ENCODE results near the gene SLIRP. TPM values are rescaled to one million over a fixed set of nuclear protein-coding genes. Genes with fewer than 3 reads are reported as not detected.
A peak's percentile ranks its signal among the peaks of the same experiment; 100 is the strongest.
"Not testable (repeated sequence)": the region's sequence is repeated elsewhere in the genome, so short reads cannot be mapped to it uniquely, and the experiment has no call there.

SLIRP gene
- total and polyA plus RNA-seq, 4 donors = 57.3 to 453 (median 161) TPM

DNA sequence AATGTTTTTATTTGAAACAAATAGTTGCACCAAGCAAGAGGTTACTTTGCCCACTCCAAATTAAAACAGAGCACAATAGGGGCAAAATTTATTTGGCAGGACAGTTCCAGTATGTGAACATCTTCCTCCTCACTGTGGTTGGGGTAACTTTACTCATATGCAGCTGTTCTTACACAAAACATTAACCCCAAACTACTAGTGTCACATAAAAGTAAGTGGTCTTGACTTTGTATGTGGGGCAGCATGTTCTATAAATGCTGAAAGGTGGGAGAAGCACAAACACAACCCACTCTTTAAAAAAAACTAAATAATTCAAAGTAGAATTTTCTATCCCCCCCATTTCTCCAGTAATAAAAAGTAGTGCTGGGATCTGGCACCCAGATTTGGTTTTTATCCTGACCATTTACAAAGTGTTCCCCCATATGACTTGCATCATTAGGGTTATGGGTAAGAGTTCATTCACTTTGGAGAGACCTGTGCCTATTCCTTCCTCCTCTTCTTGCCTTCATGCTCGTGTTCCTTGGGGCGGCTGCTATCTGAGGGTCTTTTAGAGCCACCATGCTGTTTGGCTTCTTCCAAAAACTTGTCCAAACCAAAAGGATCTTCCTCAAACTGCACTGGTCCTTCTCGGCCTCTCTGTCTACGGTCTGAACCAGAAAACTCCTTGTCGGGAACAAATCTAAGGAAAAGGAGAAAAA, 9.9 kb downstream of the SLIRP start:
- H3K27me3 ChIP-seq (ENCODE audit: control insufficient read depth in 1 of 2, insufficient read depth in 2 of 2, low read length in 1 of 2) = no peaks in the 10 kb centered on the region
- ATAC-seq (ENCODE audit: low FRiP score) (no peak), DNase-seq (no peak)
- intact Hi-C loops (cut with DNase I) = no loop called here
- WGBS, 2 donors = 62 to 65% methylated on average over 5 of the region's 5 CpGs
- no peaks in the 10 kb centered on the region for H3K9me3 ChIP-seq (ENCODE audit: control insufficient read depth, low read length)
- H3K4me3 ChIP-seq (ENCODE audit: low read length in 2 of 2) = no peak overlapping the region
- peaks cover 0 to 7% of the 10 kb centered on the region in 2 donors for H3K36me3 ChIP-seq (ENCODE audit: control insufficient read depth in 1 of 2, insufficient read depth in 2 of 2, low read length in 1 of 2)
- H3K27ac ChIP-seq (ENCODE audit: low read depth in 1 of 2, low read length in 2 of 2) = no peak overlapping the region
- H3K4me1 ChIP-seq (ENCODE audit: control insufficient read depth in 1 of 2, insufficient read depth in 2 of 2, low read length in 2 of 2) = no peaks in the 10 kb centered on the region

DNA sequence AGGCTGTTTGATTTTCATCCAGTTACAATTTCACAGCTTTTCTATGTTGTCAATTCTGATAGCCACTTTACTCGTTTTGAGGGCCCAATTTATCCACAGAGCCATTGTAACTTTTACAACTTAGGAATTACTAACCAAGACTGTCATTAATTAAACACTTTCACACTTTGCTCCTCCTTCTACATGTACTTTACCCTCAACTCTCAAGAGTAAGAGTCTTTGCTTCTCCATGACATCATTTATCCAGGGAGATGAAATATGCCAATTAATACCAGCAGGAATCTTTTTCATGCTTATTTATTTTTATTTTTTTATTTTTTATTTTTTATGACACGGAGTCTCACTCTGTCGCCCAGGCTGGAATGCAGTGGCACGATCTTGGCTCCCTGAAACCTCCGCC, 13.5 kb downstream of the SLIRP start:
- WGBS, 2 donors = 90% methylated on average over 5 of the region's 5 CpGs
- no peaks in the 10 kb centered on the region for H3K9me3 ChIP-seq (ENCODE audit: control insufficient read depth, low read length)
- H3K27ac ChIP-seq (ENCODE audit: low read depth in 1 of 2, low read length in 2 of 2) = no peak overlapping the region
- intact Hi-C loops (cut with DNase I) = no loop called here
- no peak for DNase-seq
- H3K27me3 ChIP-seq (ENCODE audit: control insufficient read depth in 1 of 2, insufficient read depth in 2 of 2, low read length in 1 of 2) = no peaks in the 10 kb centered on the region
- no peak overlapping the region for H3K4me3 ChIP-seq (ENCODE audit: low read length in 2 of 2)
- ATAC-seq (ENCODE audit: low FRiP score) = no peak
- no peaks in the 10 kb centered on the region for H3K4me1 ChIP-seq (ENCODE audit: control insufficient read depth in 1 of 2, insufficient read depth in 2 of 2, low read length in 2 of 2)
- peaks cover 7% of the 10 kb centered on the region in 2 donors for H3K36me3 ChIP-seq (ENCODE audit: control insufficient read depth in 1 of 2, insufficient read depth in 2 of 2, low read length in 1 of 2)

DNA sequence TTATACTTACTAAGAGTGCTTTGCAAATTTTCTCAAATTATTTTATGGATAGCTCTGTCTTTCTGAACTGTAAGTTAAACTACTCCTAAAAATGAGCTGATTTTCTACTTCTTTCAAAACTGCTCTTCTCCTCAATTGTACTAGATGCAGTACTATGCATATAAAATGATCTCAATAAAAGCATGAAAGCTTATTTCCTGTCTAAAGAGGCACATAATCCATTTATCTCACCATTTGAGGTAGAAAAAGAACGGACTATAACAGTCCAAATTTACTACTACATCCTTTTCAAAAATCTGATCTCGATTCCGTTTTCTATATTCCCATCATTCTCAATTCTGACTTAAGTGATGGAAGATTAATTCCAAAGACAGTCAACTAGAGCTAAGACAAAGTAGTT, 14.4 kb downstream of the SLIRP start:
- H3K4me1 ChIP-seq (ENCODE audit: control insufficient read depth in 1 of 2, insufficient read depth in 2 of 2, low read length in 2 of 2) = no peaks in the 10 kb centered on the region
- intact Hi-C loops (cut with DNase I) = no loop called here
- H3K27me3 ChIP-seq (ENCODE audit: control insufficient read depth in 1 of 2, insufficient read depth in 2 of 2, low read length in 1 of 2) = no peaks in the 10 kb centered on the region
- ATAC-seq (ENCODE audit: low FRiP score) = no peak
- H3K36me3 ChIP-seq (ENCODE audit: control insufficient read depth in 1 of 2, insufficient read depth in 2 of 2, low read length in 1 of 2) = peaks cover 7% of the 10 kb centered on the region in 2 donors
- no peak overlapping the region for H3K27ac ChIP-seq (ENCODE audit: low read depth in 1 of 2, low read length in 2 of 2)
- no peak for DNase-seq
- WGBS, 2 donors = 93 to 95% methylated on average over 3 of the region's 3 CpGs
- H3K9me3 ChIP-seq (ENCODE audit: control insufficient read depth, low read length) = no peaks in the 10 kb centered on the region
- H3K4me3 ChIP-seq (ENCODE audit: low read length in 2 of 2) = no peak overlapping the region

DNA sequence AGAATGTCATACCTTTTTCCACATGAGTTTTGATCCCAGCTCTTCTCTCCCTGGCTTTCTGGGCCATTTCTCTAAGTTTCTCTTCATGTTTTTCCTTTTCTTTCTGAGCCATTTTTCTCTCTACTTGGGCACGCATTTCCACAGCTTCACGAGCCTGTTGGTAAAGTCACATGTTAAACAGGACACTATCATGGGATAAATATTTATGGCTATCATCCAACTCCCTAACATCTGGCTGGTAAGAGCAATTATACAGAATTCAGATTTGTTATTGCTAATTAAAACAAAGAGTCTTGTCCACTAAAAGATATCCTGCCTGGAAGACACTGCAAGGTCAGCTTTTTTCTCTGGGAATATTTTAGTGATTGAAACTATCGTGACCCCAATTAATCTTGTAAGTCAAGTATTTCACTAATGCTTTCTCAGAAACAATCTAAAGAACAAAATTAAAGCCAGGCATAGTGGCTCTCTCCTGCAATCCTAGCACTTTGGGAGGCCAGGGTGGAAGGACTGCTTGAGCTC, 23.1 kb downstream of the SLIRP start:
- DNase-seq = no peak
- H3K9me3 ChIP-seq (ENCODE audit: control insufficient read depth, low read length) = no peaks in the 10 kb centered on the region
- WGBS, 2 donors = 70 to 76% methylated on average over 3 of the region's 3 CpGs

DNA sequence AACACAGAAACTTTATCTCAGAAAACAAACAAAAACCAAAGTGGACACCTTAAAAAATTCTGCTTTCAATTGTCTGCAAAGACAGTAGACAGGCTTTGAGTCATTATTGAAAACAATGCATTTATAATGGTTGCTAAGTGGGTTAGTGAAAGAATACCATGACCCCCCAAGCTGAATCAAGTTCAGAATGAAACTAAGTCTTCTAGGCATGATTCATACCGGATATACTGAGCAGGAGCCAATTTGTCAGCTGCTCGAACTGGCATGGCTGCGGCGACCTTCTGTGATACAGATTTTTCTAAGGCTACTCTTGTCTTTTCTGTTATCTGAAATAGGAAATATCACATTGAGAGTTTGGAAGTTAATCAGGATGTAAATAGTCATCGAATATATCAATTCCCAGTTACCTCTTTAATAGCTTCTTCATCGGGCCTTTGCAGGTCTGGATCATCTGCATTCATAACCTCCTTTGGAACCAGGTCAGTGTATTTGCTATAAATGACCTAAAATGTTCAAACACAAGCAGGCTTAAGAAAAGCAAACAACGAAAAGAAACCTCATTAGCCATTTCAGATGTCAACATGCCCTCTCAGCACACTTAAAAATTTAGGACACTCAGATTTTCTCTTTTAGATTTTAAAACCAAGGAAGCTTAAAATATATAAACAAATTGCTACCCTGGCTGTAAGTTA, 30.8 kb downstream of the SLIRP start:
- ATAC-seq (ENCODE audit: low FRiP score) (no peak), DNase-seq (no peak)
- H3K27ac ChIP-seq (ENCODE audit: low read depth in 1 of 2, low read length in 2 of 2) = no peak overlapping the region
- no peak overlapping the region for H3K4me3 ChIP-seq (ENCODE audit: low read length in 2 of 2)
- H3K36me3 ChIP-seq (ENCODE audit: control insufficient read depth in 1 of 2, insufficient read depth in 2 of 2, low read length in 1 of 2) = peaks cover 3 to 8% of the 10 kb centered on the region in 2 donors
- WGBS, 2 donors = 57 to 59% methylated on average over 7 of the region's 7 CpGs
- H3K9me3 ChIP-seq (ENCODE audit: control insufficient read depth, low read length) = no peaks in the 10 kb centered on the region
- no peaks in the 10 kb centered on the region for H3K27me3 ChIP-seq (ENCODE audit: control insufficient read depth in 1 of 2, insufficient read depth in 2 of 2, low read length in 1 of 2)
- no peaks in the 10 kb centered on the region for H3K4me1 ChIP-seq (ENCODE audit: control insufficient read depth in 1 of 2, insufficient read depth in 2 of 2, low read length in 2 of 2)
- intact Hi-C loops (cut with DNase I) = no loop called here

More for the DNA sequence above, 23.1 kb downstream of the SLIRP start:
- peaks cover 0 to 16% of the 10 kb centered on the region in 2 donors for H3K36me3 ChIP-seq (ENCODE audit: control insufficient read depth in 1 of 2, insufficient read depth in 2 of 2, low read length in 1 of 2)
- intact Hi-C loops (cut with DNase I) = no loop called here
- no peaks in the 10 kb centered on the region for H3K4me1 ChIP-seq (ENCODE audit: control insufficient read depth in 1 of 2, insufficient read depth in 2 of 2, low read length in 2 of 2)
- H3K27ac ChIP-seq (ENCODE audit: low read depth in 1 of 2, low read length in 2 of 2) = no peak overlapping the region
- ATAC-seq (ENCODE audit: low FRiP score) = no peak
- H3K27me3 ChIP-seq (ENCODE audit: control insufficient read depth in 1 of 2, insufficient read depth in 2 of 2, low read length in 1 of 2) = no peaks in the 10 kb centered on the region
- H3K4me3 ChIP-seq (ENCODE audit: low read length in 2 of 2) = no peak overlapping the region

DNA sequence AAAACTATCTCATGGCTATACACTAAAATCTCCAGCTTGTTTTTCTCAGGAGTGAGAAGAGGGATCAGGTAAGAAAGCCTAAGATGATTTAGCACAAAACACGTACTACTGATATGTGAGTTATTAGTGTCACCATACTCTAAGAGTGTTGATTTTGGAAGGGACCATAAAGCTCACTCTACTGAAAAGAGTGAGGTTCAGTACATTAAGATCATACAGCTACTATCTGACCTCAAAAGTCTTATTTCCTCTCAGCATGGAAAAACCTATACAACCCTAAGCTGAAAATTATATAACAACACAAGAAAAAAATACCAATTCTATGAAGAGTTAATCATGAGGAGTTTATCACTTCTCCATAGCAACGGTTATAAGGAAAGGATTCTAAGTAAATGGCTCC, 33.5 kb downstream of the SLIRP start:
- ATAC-seq (ENCODE audit: low FRiP score) (no peak), DNase-seq (no peak)
- H3K4me1 ChIP-seq (ENCODE audit: control insufficient read depth in 1 of 2, insufficient read depth in 2 of 2, low read length in 2 of 2) = no peaks in the 10 kb centered on the region
- intact Hi-C loops (cut with DNase I) = loop anchor here in 1 of 2 donors (10.0 kb wide), 1 partner anchor 587 kb away; no protein-coding TSS in a partner anchor
- H3K9me3 ChIP-seq (ENCODE audit: control insufficient read depth, low read length) = no peaks in the 10 kb centered on the region
- H3K27me3 ChIP-seq (ENCODE audit: control insufficient read depth in 1 of 2, insufficient read depth in 2 of 2, low read length in 1 of 2) = no peaks in the 10 kb centered on the region
- 58 to 70% methylated on average over 2 of the region's 2 CpGs for WGBS, 2 donors
- H3K36me3 ChIP-seq (ENCODE audit: control insufficient read depth in 1 of 2, insufficient read depth in 2 of 2, low read length in 1 of 2) = peaks cover 3 to 4% of the 10 kb centered on the region in 2 donors
- H3K27ac ChIP-seq (ENCODE audit: low read depth in 1 of 2, low read length in 2 of 2) = no peak overlapping the region
- H3K4me3 ChIP-seq (ENCODE audit: low read length in 2 of 2) = no peak overlapping the region

DNA sequence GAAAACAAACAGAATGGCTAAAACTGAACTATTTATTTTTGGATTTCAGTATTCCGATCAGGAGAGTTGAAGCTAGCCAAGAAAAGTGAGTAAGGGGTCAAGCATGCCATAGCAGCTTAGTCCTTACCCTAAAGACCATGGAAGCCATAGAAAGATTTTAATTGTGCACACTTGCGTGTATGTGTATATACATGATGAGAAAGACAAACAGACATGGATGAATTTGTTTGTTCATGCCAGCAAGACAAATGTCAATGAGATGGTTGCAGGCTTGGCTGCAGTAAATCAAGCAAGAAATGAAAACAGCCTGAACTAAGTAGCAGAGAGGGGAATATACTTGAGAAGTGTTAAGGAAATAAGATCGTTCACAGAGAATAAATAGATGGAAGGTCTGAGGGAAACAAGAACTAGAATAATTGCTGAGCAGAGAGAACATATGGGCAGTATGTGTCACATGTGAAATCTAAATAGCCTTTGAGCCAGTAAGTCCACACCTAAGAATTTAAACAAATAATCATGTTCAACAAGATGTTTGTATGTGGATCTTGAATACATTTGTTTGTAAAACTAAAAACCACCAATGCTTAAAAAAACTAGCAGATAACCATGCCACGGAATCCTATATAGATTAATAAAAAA, 38.3 kb downstream of the SLIRP start:
- Histone ChIP-seq H3K4me1 (ENCODE audit: control insufficient read depth in 1 of 2, insufficient read depth in 2 of 2, low read length in 2 of 2) (no peaks in the 10 kb centered on the region), H3K36me3 (ENCODE audit: control insufficient read depth in 1 of 2, insufficient read depth in 2 of 2, low read length in 1 of 2) (peaks cover 2 to 3% of the 10 kb centered on the region in 2 donors), H3K4me3 (ENCODE audit: low read length in 2 of 2) (no peak overlapping the region), H3K27ac (ENCODE audit: low read depth in 1 of 2, low read length in 2 of 2) (no peak overlapping the region), H3K27me3 (ENCODE audit: control insufficient read depth in 1 of 2, insufficient read depth in 2 of 2, low read length in 1 of 2) (no peaks in the 10 kb centered on the region), H3K9me3 (ENCODE audit: control insufficient read depth, low read length) (no peaks in the 10 kb centered on the region)
- WGBS, 2 donors = 39 to 40% methylated on average over 4 of the region's 4 CpGs
- no peak for ATAC-seq (ENCODE audit: low FRiP score)
- no peak for DNase-seq
- intact Hi-C loops (cut with DNase I) = loop anchor here in 1 of 2 donors (10.0 kb wide), 1 partner anchor 591 kb away; no protein-coding TSS in a partner anchor

DNA sequence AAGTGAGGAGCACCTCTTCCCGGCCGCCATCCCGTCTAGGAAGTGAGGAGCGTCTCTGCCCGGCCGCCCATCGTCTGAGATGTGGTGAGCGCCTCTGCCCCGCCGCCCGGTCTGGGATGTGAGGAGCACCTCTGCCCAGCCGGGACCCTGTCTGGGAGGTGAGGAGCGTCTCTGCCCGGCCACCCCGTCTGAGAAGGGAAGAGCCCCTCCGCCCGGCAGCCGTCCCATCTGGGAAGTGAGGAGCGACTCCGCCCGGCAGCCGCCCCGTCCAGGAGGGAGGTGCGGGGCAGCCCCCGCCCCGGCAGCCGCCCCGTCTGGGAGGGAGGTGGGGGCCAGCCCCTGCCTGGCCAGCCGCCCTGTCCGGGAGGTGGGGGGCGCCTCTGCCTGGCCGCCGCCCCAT, 39.5 kb downstream of the SLIRP start:
- intact Hi-C loops (cut with DNase I) = loop anchor here in 1 of 2 donors (10.0 kb wide), 1 partner anchor 593 kb away; no protein-coding TSS in a partner anchor
- H3K27me3 ChIP-seq (ENCODE audit: control insufficient read depth in 1 of 2, insufficient read depth in 2 of 2, low read length in 1 of 2); H3K4me1 ChIP-seq (ENCODE audit: control insufficient read depth in 1 of 2, insufficient read depth in 2 of 2, low read length in 2 of 2); ATAC-seq (ENCODE audit: low FRiP score); H3K27ac ChIP-seq (ENCODE audit: low read depth in 1 of 2, low read length in 2 of 2); H3K4me3 ChIP-seq (ENCODE audit: low read length in 2 of 2); H3K9me3 ChIP-seq (ENCODE audit: control insufficient read depth, low read length); H3K36me3 ChIP-seq (ENCODE audit: control insufficient read depth in 1 of 2, insufficient read depth in 2 of 2, low read length in 1 of 2): not testable (repeated sequence)
- DNase-seq = peak in 1 of 2 donors; percentile 50
- WGBS, 2 donors = 92 to 93% methylated on average over 16 to 33 of the region's 33 CpGs
